Measurements from ENCODE around the gene BRSK1.

DNA sequence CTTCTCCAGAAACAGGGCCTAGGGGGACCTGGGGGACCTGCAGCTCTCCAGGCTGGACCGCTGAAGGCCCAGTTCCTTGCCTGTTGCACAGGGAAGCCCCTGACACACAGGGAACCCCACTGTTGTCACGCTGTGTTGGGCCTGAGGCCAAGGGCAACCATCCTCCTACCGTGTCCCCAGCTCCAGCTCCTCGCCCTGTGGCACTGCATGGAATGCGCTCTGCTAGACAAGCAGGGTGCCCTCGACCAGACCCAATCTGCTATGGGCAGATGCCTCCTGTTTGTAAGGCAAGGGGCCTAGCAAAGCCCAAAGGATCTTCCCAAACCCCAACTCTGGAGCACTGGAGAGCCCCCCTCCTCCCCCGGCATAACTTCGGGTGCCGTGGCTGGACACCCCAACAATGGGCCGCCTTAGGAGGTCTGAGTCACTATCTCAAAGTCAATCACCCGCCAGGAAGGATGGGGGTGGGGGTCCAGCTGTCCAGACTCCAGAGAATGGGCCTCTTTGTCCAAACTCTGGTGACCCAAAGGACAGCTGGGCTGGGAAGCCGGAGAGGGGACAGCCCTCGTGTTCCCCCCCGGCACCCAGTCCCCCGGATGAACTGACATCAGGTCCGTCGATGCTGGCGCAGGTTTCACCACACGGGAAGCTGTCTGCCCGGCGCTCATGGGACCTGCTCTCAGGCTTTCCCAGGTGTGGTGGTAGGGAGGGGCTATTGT lies 3.7 kb downstream of the BRSK1 start:
- TF ChIP-seq POLR2AphosphoS5 (IDR thresholded peaks at IDR 0.05; ENCODE audit: insufficient read depth in 1 of 2, low read depth in 1 of 2) (no peak), POLR2A (IDR thresholded peaks at IDR 0.05) (no peak)
- TF ChIP-seq, protein P1, sequence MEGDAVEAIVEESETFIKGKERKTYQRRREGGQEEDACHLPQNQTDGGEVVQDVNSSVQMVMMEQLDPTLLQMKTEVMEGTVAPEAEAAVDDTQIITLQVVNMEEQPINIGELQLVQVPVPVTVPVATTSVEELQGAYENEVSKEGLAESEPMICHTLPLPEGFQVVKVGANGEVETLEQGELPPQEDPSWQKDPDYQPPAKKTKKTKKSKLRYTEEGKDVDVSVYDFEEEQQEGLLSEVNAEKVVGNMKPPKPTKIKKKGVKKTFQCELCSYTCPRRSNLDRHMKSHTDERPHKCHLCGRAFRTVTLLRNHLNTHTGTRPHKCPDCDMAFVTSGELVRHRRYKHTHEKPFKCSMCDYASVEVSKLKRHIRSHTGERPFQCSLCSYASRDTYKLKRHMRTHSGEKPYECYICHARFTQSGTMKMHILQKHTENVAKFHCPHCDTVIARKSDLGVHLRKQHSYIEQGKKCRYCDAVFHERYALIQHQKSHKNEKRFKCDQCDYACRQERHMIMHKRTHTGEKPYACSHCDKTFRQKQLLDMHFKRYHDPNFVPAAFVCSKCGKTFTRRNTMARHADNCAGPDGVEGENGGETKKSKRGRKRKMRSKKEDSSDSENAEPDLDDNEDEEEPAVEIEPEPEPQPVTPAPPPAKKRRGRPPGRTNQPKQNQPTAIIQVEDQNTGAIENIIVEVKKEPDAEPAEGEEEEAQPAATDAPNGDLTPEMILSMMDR (IDR thresholded peaks at IDR 0.05) = no peak

Data from vagina (tissue), 2 donors.